CD8-positive, alpha-beta memory T cell (primary cell): ENCODE results near the gene STAB2. TPM values are rescaled to one million over a fixed set of nuclear protein-coding genes. Genes with fewer than 3 reads are reported as not detected.

Source experiments
- CTCF ChIA-PET: fragments of 350-600 bp; sonication (Branson Sonifier 250); formaldehyde crosslinking; loops from one replicate; lab custom pipeline; 2021; ENCODE audit warnings: antibody characterized with exemption; lab: Charles Lee
- POLR2A ChIA-PET: fragments of 350-600 bp; sonication (Branson Sonifier 250); formaldehyde crosslinking; loops from one replicate; lab custom pipeline; 2021; ENCODE audit warnings: antibody characterized with exemption; lab: Charles Lee
- DNase-seq, 5 donors: peaks; one replicate each; pipeline versions ENCODE4 v3.0.0 to v3.0.0-alpha.2; 2020 to 2022; ENCODE audit warnings: mixed read lengths in 1 of 5
- H3K27ac ChIP-seq: one replicate; pipeline ENCODE4 v1.7.0; 2013; ENCODE audit warnings: low read depth, mild to moderate bottlenecking, low read length, moderate library complexity
- H3K27me3 ChIP-seq: 2 replicates; pipeline ENCODE4 v1.7.0; 2013; ENCODE audit warnings: low read length, mild to moderate bottlenecking; ENCODE audit not compliant: insufficient read depth, poor library complexity, severe bottlenecking
- H3K36me3 ChIP-seq: 2 replicates; pipeline ENCODE4 v1.7.0; 2013; ENCODE audit warnings: mild to moderate bottlenecking, low read length, moderate library complexity; ENCODE audit not compliant: insufficient read depth
- H3K4me1 ChIP-seq: 2 replicates; pipeline ENCODE4 v1.7.0; 2013; ENCODE audit warnings: mild to moderate bottlenecking, low read length, moderate library complexity; ENCODE audit not compliant: insufficient read depth
- H3K4me3 ChIP-seq: 2 replicates; pipeline ENCODE4 v1.7.0; 2013; ENCODE audit warnings: mild to moderate bottlenecking, low read length
- H3K9me3 ChIP-seq: 2 replicates; pipeline ENCODE4 v1.7.0; 2013; ENCODE audit warnings: mild to moderate bottlenecking, low read length
- H3K27ac Mint-ChIP-seq, 8 donors: one replicate each; pipeline ENCODE4 v1.8.0; 2020 to 2021; ENCODE audit warnings: mixed read lengths in 8 of 8, mild to moderate bottlenecking in 6 of 8, inconsistent platforms in 3 of 8, moderate library complexity in 3 of 8
- H3K27me3 Mint-ChIP-seq, 2 donors: one replicate each; pipeline ENCODE4 v1.8.0; 2020 to 2021; ENCODE audit warnings: mixed read lengths in 2 of 2, mild to moderate bottlenecking in 1 of 2, moderate library complexity in 1 of 2
- H3K36me3 Mint-ChIP-seq, 3 donors: one replicate each; pipeline ENCODE4 v1.8.0; 2020 to 2021; ENCODE audit warnings: mixed read lengths in 3 of 3, inconsistent platforms in 1 of 3, mild to moderate bottlenecking in 1 of 3
- H3K4me1 Mint-ChIP-seq, 3 donors: one replicate each; pipeline ENCODE4 v1.8.0; 2020 to 2021; ENCODE audit warnings: mixed read lengths in 3 of 3, inconsistent platforms in 1 of 3, mild to moderate bottlenecking in 1 of 3
- H3K4me3 Mint-ChIP-seq, 7 donors: one replicate each; pipeline ENCODE4 v1.8.0; 2020 to 2021; ENCODE audit warnings: mixed read lengths in 7 of 7, mild to moderate bottlenecking in 6 of 7, moderate library complexity in 4 of 7, inconsistent platforms in 2 of 7
- H3K9me3 Mint-ChIP-seq, 5 donors: one replicate each; pipeline ENCODE4 v1.8.0; 2020 to 2022; ENCODE audit warnings: mixed read lengths in 5 of 5, mild to moderate bottlenecking in 3 of 5, moderate library complexity in 2 of 5, inconsistent platforms in 1 of 5
- polyA plus RNA-seq: library from polyadenylated mRNA; unstranded; fragments of 300-500 nt; fragmentation: Illumina TruSeq; gene quantifications from one replicate; pipeline ENCODE4 v1.2.3, GENCODE V29; 2021
- total RNA-seq, 2 experiments: library from RNA; stranded (reverse); gene quantifications; one replicate each; pipeline ENCODE4 v1.2.3, GENCODE V29; 2021

The STAB2 gene
- total and polyA plus RNA-seq, 3 experiments from 2014 or later, result not detected

DNA sequence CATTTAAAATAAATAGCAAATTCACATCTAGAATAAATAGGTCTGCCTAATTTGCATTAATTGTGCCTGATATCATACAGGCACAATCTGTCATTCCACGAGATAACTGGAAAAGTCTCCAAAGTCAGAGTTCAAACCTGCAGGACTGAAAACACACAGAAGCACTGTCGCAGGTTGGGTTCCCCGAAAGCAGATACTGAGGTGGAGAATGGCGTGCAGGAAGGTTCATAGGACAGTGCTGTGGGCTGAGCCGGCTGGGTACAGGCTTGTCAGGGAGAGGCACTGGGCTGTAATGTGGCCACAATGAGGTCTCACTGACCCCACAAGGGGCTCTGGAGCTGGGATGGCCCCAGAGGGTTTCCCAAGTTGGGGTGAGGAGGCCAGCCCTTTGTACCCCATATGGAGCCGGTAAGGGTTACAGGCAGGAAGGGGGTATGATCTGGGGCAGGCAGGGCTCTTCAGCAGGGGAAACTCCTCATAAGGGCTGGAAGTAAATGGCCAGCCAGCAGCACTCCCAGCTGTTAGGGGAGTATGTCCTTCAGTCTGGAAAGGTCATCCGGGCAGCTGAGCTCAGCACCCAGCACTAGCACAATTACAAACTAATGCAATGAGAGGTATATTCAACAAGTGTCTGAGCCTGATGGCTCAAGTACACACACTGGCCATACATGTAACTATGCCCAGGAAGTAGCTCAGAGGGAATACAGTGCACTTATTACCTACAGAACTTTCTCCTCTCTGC, 185.5 kb downstream of the STAB2 start:
- no peak for DNase-seq
- Mint-ChIP-seq H3K27me3 (no peaks in the 10 kb centered on the region), H3K4me1 (no peaks in the 10 kb centered on the region), H3K27ac (peak overlapping the region in 1 of 8 donors; percentile 12), H3K4me3 (no peak overlapping the region), H3K36me3 (peaks cover 0 to 25% (median 15%) of the 10 kb centered on the region in 3 donors), H3K9me3 (no peaks in the 10 kb centered on the region)
- Histone ChIP-seq H3K27ac (no peak overlapping the region), H3K9me3 (no peaks in the 10 kb centered on the region), H3K4me3 (no peak overlapping the region), H3K27me3 (no peaks in the 10 kb centered on the region), H3K4me1 (no peaks in the 10 kb centered on the region), H3K36me3 (no peaks in the 10 kb centered on the region)
- POLR2A ChIA-PET, result no interaction called here
- CTCF ChIA-PET, result interaction anchor here (1.5 kb wide), 1 partner anchor 9 kb away, joined by 4 read pairs; no protein-coding TSS in a partner anchor

DNA sequence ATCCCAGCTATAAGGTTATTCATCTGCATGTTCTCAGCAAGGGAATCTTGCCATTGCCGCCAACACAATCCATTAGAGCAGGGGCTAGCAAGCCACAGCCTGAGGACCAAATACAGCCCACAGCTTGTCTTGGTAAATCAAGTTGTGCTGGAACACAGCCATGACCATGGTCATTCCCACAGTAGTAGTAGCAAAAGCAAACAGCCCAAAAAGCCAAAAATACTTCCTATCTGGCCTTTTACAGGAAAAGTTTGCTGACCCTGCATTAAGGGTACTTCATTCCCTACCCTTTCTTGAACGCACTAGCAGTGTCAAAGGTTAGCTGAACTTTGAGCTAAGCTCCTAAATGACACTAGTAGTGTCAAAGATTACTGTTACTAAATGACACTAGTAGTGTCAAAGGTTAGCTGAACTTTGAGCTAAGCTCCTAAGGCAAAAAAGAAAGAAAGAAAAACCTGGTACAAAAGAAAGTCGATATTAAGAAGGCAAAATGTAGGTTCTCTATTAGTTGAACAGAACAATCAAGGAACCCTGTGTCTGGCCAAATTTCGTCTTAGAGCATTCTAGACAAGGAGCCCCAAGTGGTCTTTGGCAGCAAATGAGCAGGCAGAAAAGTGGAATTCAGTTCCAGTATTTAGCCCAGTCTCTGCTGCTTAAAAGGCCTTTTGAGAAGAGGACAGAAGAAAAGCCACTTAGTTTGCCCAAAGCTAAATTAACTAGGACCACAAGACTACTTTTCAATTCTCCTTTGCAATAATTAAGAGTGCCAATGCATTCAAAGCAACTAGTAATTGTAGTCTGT, 186.2 kb downstream of the STAB2 start:
- no peak for DNase-seq
- no peak overlapping the region for H3K4me3 ChIP-seq
- no peaks in the 10 kb centered on the region for H3K36me3 ChIP-seq
- H3K36me3 Mint-ChIP-seq, result peaks cover 0 to 31% (median 19%) of the 10 kb centered on the region in 3 donors
- no peaks in the 10 kb centered on the region for H3K4me1 Mint-ChIP-seq
- no peaks in the 10 kb centered on the region for H3K9me3 ChIP-seq
- no peaks in the 10 kb centered on the region for H3K9me3 Mint-ChIP-seq
- no peak overlapping the region for H3K27ac Mint-ChIP-seq
- no peaks in the 10 kb centered on the region for H3K4me1 ChIP-seq
- H3K4me3 Mint-ChIP-seq, result no peak overlapping the region
- ChIA-PET CTCF (interaction anchor here (1.5 kb wide), 1 partner anchor 8 kb away, joined by 4 read pairs; no protein-coding TSS in a partner anchor), POLR2A (no interaction called here)
- H3K27ac ChIP-seq, result no peak overlapping the region
- no peaks in the 10 kb centered on the region for H3K27me3 Mint-ChIP-seq
- H3K27me3 ChIP-seq, result no peaks in the 10 kb centered on the region

DNA sequence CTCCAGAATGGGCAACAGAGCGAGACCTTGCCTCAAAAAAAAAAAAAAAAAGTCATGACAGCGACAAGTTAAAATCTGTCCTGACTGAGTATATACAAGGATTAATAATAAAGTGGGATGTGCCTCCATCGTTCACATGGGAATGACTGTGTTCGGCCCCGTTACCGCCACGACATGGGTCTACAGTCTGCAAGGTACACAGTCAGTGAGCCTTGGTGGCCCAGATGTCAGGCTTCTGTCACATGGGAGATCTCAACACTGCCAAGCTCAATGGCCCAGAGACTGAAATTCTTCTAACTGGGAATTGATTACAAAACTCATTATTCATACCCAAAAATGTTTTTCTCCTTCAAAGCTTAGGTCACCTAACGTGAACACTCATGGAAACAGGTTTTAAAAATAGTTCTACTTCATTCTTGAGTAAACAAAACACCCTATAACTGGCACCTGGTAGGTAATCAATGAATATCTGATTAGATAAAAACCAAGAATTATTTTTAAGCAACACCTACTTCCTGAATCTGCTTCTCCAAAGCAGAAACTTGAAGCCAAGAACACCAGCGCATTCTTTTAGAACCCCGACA, 188.0 kb downstream of the STAB2 start:
- ChIA-PET POLR2A (no interaction called here), CTCF (no interaction called here)

DNA sequence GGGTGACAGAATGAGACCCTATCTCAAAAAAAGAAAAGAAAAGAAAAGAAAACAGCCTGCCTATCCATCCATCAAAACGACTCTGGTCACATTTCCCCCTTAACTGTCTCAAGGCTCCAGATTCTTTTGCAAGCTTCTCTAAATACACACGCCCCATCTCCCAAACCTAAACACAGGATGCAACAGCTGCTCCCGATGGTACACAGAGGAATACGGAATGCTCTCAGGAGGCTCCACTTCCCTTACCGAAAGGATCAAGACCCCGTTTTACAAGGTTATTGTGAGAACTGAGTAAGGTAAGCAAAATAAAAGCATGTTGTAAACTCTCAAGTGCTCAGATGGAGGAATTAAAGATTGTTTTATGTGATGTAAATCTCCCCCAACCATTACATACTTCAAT, 191.7 kb downstream of the STAB2 start:
- no peak overlapping the region for H3K4me3 Mint-ChIP-seq
- H3K27ac Mint-ChIP-seq, result peak overlapping the region in 1 of 8 donors; percentile 42
- no peak for DNase-seq
- Histone ChIP-seq H3K27me3 (no peaks in the 10 kb centered on the region), H3K36me3 (no peaks in the 10 kb centered on the region), H3K9me3 (no peaks in the 10 kb centered on the region), H3K4me3 (no peak overlapping the region), H3K4me1 (no peaks in the 10 kb centered on the region), H3K27ac (no peak overlapping the region)
- no peaks in the 10 kb centered on the region for H3K4me1 Mint-ChIP-seq
- H3K9me3 Mint-ChIP-seq, result no peaks in the 10 kb centered on the region
- CTCF ChIA-PET, result no interaction called here
- POLR2A ChIA-PET, result no interaction called here
- H3K36me3 Mint-ChIP-seq, result peaks cover 19 to 61% (median 30%) of the 10 kb centered on the region in 3 donors
- H3K27me3 Mint-ChIP-seq, result no peaks in the 10 kb centered on the region

More for the DNA sequence above, 188.0 kb downstream of the STAB2 start:
- Mint-ChIP-seq H3K4me1 (no peaks in the 10 kb centered on the region), H3K36me3 (peaks cover 10 to 46% (median 24%) of the 10 kb centered on the region in 3 donors), H3K27ac (peak overlapping the region in 1 of 8 donors; percentile 35), H3K27me3 (no peaks in the 10 kb centered on the region), H3K9me3 (no peaks in the 10 kb centered on the region), H3K4me3 (no peak overlapping the region)
- Histone ChIP-seq H3K27me3 (no peaks in the 10 kb centered on the region), H3K36me3 (no peaks in the 10 kb centered on the region), H3K4me1 (no peaks in the 10 kb centered on the region), H3K27ac (no peak overlapping the region), H3K4me3 (no peak overlapping the region), H3K9me3 (no peaks in the 10 kb centered on the region)
- no peak for DNase-seq

DNA sequence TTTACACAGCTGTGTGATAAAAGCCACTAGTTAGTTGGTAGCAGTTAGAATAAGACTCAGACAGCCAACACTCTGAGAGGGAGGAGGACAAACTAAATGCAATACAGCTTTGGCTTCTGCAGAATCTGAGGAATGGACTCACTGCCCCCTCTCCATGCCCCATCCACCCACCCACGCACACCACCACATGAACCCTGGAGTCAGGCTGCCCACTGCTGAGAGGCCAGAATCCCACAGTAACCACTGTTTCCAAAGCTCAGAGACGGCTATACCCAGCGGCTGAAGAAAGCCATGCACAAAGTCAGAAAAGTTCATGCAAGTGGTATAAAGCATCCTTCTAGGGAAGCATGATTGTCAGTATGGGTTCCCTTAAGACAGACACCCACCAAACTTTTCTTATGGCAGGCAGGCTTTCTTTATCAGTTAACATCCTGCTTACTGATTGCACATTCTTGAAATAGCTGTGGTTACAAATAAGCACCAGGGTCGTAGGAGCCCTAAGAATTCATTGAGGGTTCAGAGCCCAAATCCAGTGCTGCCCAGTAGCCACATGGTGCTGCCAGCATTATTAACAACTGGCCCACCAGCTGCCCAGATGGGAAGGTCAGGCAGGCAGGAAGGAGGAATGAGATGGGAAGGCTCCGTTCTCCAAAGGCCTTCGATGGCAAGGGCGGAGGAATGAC, 192.5 kb downstream of the STAB2 start:
- H3K27me3 Mint-ChIP-seq, result no peaks in the 10 kb centered on the region
- H3K36me3 Mint-ChIP-seq, result peaks cover 26 to 69% (median 32%) of the 10 kb centered on the region in 3 donors
- no peak overlapping the region for H3K4me3 ChIP-seq
- no peak for DNase-seq
- no peak overlapping the region for H3K27ac ChIP-seq
- no peaks in the 10 kb centered on the region for H3K36me3 ChIP-seq
- peak overlapping the region in 1 of 8 donors; percentile 38 for H3K27ac Mint-ChIP-seq
- H3K4me3 Mint-ChIP-seq, result no peak overlapping the region
- no peaks in the 10 kb centered on the region for H3K4me1 ChIP-seq
- ChIA-PET CTCF (interaction anchor here (1.2 kb wide), 1 partner anchor 10 kb away, joined by 3 read pairs; no protein-coding TSS in a partner anchor), POLR2A (no interaction called here)
- no peaks in the 10 kb centered on the region for H3K9me3 Mint-ChIP-seq
- H3K4me1 Mint-ChIP-seq, result no peaks in the 10 kb centered on the region
- H3K27me3 ChIP-seq, result no peaks in the 10 kb centered on the region
- H3K9me3 ChIP-seq, result no peaks in the 10 kb centered on the region

DNA sequence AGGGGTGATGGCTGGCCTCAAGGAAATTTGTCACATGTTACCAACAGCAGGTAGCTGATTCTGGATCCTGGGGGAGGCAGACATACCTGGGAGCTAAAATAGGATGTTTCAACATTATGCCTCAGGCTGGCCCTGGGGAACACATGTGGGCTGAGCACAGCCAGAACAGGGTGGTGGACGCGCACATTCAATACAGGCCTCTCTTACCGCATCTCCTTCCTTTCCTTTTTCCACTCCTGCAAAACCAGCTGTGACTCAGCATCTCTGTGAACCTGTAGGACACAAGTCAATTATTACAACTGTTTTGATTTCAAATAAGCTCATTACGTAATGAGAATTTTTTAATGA, 193.0 kb downstream of the STAB2 start:
- Mint-ChIP-seq H3K4me1 (no peaks in the 10 kb centered on the region), H3K36me3 (peaks cover 26 to 72% (median 31%) of the 10 kb centered on the region in 3 donors), H3K9me3 (no peaks in the 10 kb centered on the region), H3K27me3 (no peaks in the 10 kb centered on the region), H3K27ac (no peak overlapping the region), H3K4me3 (no peak overlapping the region)
- no peak overlapping the region for H3K4me3 ChIP-seq
- POLR2A ChIA-PET, result no interaction called here
- no peaks in the 10 kb centered on the region for H3K27me3 ChIP-seq
- no peaks in the 10 kb centered on the region for H3K4me1 ChIP-seq
- CTCF ChIA-PET, result interaction anchor here (1.2 kb wide), 1 partner anchor 10 kb away, joined by 3 read pairs; no protein-coding TSS in a partner anchor
- H3K9me3 ChIP-seq, result no peaks in the 10 kb centered on the region
- no peak overlapping the region for H3K27ac ChIP-seq
- no peaks in the 10 kb centered on the region for H3K36me3 ChIP-seq
- no peak for DNase-seq

DNA sequence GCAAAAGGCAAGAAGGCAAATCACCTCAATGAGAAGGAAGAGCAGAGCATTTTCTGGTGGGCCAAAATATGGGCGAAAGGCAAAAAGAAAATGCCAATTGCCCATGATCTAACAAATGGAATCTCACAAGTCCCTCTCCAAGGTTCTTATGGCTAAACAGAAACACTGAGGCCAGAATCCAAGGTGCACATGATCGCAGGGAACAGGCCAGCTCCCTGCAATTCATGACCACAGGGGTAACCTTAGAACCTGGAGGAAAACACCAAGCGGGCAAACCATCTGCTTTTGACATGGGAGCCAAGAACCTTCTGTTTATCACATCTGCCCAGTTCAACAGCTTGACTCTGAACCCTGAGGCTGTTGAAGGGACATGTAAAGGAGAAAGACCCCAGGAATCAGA, 193.9 kb downstream of the STAB2 start:
- no peaks in the 10 kb centered on the region for H3K9me3 Mint-ChIP-seq
- Histone ChIP-seq H3K9me3 (no peaks in the 10 kb centered on the region), H3K36me3 (no peaks in the 10 kb centered on the region), H3K4me1 (no peaks in the 10 kb centered on the region), H3K27ac (no peak overlapping the region), H3K27me3 (no peaks in the 10 kb centered on the region), H3K4me3 (no peak overlapping the region)
- no peak for DNase-seq
- no peaks in the 10 kb centered on the region for H3K27me3 Mint-ChIP-seq
- no peaks in the 10 kb centered on the region for H3K4me1 Mint-ChIP-seq
- no peak overlapping the region for H3K27ac Mint-ChIP-seq
- no peak overlapping the region for H3K4me3 Mint-ChIP-seq
- H3K36me3 Mint-ChIP-seq, result peaks cover 26 to 69% (median 29%) of the 10 kb centered on the region in 3 donors
- ChIA-PET CTCF (interaction anchor here (1.5 kb wide), 1 partner anchor 8 kb away, joined by 4 read pairs; no protein-coding TSS in a partner anchor), POLR2A (no interaction called here)
